Loucy (cell line): ENCODE measurements around the gene FOXF1.

Source experiments
- H2AFZ ChIP-seq: fragments of 200-600 bp; sonication (generic); 2 replicates; pipeline ENCODE4 v1.6.0; 2016; ENCODE audit warnings: antibody characterized with exemption, mild to moderate bottlenecking, low read length, moderate library complexity
- H3F3A ChIP-seq: fragments of 200-600 bp; 2 replicates; pipeline ENCODE4 v1.6.0; 2016; ENCODE audit warnings: antibody characterized with exemption, low read depth, mild to moderate bottlenecking
- H3K27me3 ChIP-seq: fragments of 200-600 bp; sonication (generic); 2 replicates; pipeline ENCODE4 v1.6.1; 2014; ENCODE audit warnings: low read length, mild to moderate bottlenecking; ENCODE audit not compliant: insufficient read depth, poor library complexity, severe bottlenecking
- H3K36me3 ChIP-seq: fragments of 200-600 bp; sonication (generic); 2 replicates; pipeline ENCODE4 v1.6.1; 2016; ENCODE audit warnings: low read length; ENCODE audit not compliant: insufficient read depth
- H3K4me1 ChIP-seq: fragments of 200-600 bp; sonication (generic); 2 replicates; pipeline ENCODE4 v1.5.1; 2014; ENCODE audit warnings: low read length, mild to moderate bottlenecking; ENCODE audit not compliant: insufficient read depth, poor library complexity, severe bottlenecking
- H3K4me2 ChIP-seq: fragments of 200-600 bp; sonication (generic); 2 replicates; pipeline ENCODE4 v1.6.0; 2014; ENCODE audit warnings: antibody characterized with exemption, low read length, low read depth, mild to moderate bottlenecking; ENCODE audit not compliant: poor library complexity, severe bottlenecking
- H3K4me3 ChIP-seq: fragments of 200-600 bp; sonication (generic); 2 replicates; pipeline ENCODE4 v1.5.1; 2014; ENCODE audit warnings: low read length, mild to moderate bottlenecking, mixed read lengths; ENCODE audit not compliant: poor library complexity, severe bottlenecking
- H3K79me2 ChIP-seq: fragments of 200-600 bp; sonication (generic); 2 replicates; pipeline ENCODE4 v1.6.1; 2014; ENCODE audit warnings: low read length; ENCODE audit not compliant: insufficient read depth
- H3K9ac ChIP-seq: fragments of 200-600 bp; sonication (generic); 2 replicates; pipeline ENCODE4 v1.6.0; 2014; ENCODE audit warnings: mild to moderate bottlenecking, low read depth, low read length, moderate library complexity; ENCODE audit not compliant: poor library complexity, severe bottlenecking
- H3K9me2 ChIP-seq: fragments of 200-600 bp; sonication (generic); replicated peaks from 2 replicates; pipeline ENCODE4 v1.6.1; 2016; ENCODE audit warnings: low read depth, low read length, mixed read lengths
- H3K9me3 ChIP-seq: fragments of 200-600 bp; sonication (generic); 2 replicates; pipeline ENCODE4 v1.6.1; 2014; ENCODE audit warnings: mild to moderate bottlenecking, antibody characterized with exemption, low read length, low read depth; ENCODE audit not compliant: insufficient read depth
- H4K20me1 ChIP-seq: fragments of 200-600 bp; sonication (generic); 2 replicates; pipeline ENCODE4 v1.6.0; 2014; ENCODE audit warnings: antibody characterized with exemption, low read length, mild to moderate bottlenecking; ENCODE audit not compliant: insufficient read depth, poor library complexity, severe bottlenecking
- EZH2phosphoT487 ChIP-seq: fragments of 200-600 bp; IDR thresholded peaks from 2 replicates; pipeline ENCODE4 v1.6.1; 2018; ENCODE audit warnings: antibody characterized with exemption, mild to moderate bottlenecking, moderate library complexity, borderline replicate concordance
- TF ChIP-seq, protein P1 (sequence below): fragments of 200-600 bp; sonication (generic); conservative IDR thresholded peaks from 2 replicates; pipeline ENCODE4 v1.5.1; 2014; ENCODE audit warnings: mild to moderate bottlenecking, antibody characterized with exemption, low read length

Gene FOXF1

DNA sequence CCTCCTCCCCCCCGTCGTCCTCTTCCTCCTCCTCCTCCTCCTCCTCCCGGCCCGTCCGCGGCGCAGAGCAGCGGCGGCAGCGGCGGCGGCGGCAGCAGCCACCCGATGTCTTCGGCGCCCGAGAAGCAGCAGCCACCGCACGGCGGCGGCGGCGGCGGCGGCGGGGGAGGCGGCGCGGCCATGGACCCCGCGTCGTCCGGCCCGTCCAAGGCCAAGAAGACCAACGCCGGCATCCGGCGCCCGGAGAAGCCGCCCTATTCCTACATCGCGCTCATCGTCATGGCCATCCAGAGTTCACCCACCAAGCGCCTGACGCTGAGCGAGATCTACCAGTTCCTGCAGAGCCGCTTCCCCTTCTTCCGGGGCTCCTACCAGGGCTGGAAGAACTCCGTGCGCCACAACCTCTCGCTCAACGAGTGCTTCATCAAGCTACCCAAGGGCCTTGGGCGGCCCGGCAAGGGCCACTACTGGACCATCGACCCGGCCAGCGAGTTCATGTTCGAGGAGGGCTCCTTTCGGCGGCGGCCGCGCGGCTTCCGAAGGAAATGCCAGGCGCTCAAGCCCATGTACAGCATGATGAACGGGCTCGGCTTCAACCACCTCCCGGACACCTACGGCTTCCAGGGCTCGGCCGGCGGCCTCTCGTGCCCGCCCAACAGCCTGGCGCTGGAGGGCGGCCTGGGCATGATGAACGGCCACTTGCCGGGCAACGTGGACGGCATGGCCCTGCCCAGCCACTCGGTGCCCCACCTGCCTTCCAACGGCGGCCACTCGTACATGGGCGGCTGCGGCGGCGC is at the start of gene FOXF1:
FOXF1 (plus strand) TSS at position 63 of the 797 bp plus-strand sequence; CDS start at position 106, 43 bp downstream.
- H3K4me3 ChIP-seq = no peak within 1 kb of the TSS
- H2AFZ ChIP-seq = no peak within 1 kb of the TSS
- no peaks in the 10 kb centered on the region for H3K79me2 ChIP-seq
- no peak for TF ChIP-seq EZH2phosphoT487
- TF ChIP-seq, protein P1, sequence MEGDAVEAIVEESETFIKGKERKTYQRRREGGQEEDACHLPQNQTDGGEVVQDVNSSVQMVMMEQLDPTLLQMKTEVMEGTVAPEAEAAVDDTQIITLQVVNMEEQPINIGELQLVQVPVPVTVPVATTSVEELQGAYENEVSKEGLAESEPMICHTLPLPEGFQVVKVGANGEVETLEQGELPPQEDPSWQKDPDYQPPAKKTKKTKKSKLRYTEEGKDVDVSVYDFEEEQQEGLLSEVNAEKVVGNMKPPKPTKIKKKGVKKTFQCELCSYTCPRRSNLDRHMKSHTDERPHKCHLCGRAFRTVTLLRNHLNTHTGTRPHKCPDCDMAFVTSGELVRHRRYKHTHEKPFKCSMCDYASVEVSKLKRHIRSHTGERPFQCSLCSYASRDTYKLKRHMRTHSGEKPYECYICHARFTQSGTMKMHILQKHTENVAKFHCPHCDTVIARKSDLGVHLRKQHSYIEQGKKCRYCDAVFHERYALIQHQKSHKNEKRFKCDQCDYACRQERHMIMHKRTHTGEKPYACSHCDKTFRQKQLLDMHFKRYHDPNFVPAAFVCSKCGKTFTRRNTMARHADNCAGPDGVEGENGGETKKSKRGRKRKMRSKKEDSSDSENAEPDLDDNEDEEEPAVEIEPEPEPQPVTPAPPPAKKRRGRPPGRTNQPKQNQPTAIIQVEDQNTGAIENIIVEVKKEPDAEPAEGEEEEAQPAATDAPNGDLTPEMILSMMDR = no peak
- no peaks in the 10 kb centered on the region for H4K20me1 ChIP-seq
- no peaks in the 10 kb centered on the region for H3K9me3 ChIP-seq
- no peaks in the 10 kb centered on the region for H3K4me1 ChIP-seq
- no peaks in the 10 kb centered on the region for H3K9me2 ChIP-seq
- no peak within 1 kb of the TSS for H3K9ac ChIP-seq
- H3K36me3 ChIP-seq = no peaks in the 10 kb centered on the region
- no peaks in the 10 kb centered on the region for H3K27me3 ChIP-seq
- no peaks in the 10 kb centered on the region for H3F3A ChIP-seq
- no peak within 1 kb of the TSS for H3K4me2 ChIP-seq

DNA sequence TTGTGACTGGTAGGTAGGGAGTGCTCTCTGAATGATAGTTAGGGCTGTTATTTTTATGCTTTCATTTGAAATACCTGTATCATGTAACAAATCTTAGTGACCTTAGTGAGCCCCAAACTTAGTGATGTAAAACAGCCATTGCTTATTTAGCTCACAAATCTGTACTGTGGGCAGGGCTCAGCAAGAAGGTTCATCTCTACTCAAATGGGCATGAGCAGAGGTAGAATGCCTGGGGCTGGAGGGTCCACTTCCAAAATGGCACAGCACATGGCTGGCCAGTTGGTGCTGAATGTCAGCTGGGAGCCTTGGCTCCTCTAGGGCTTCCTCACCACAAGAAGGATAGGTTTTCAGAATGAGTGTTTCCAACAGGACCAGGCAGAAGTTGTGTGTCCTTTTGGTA is 49.3 kb upstream of the FOXF1 start:
- H3K4me1 ChIP-seq = no peaks in the 10 kb centered on the region
- TF ChIP-seq EZH2phosphoT487 = no peak
- TF ChIP-seq, protein P1 = no peak
- H3K36me3 ChIP-seq = no peaks in the 10 kb centered on the region
- no peaks in the 10 kb centered on the region for H3F3A ChIP-seq
- no peaks in the 10 kb centered on the region; the same call in 1 of the 2 replicates for H3K9me3 ChIP-seq
- H2AFZ ChIP-seq = no peak overlapping the region
- H3K4me2 ChIP-seq = no peak overlapping the region
- H4K20me1 ChIP-seq = no peaks in the 10 kb centered on the region
- no peak overlapping the region for H3K4me3 ChIP-seq
- H3K79me2 ChIP-seq = no peaks in the 10 kb centered on the region
- H3K9me2 ChIP-seq = no peaks in the 10 kb centered on the region
- no peak overlapping the region for H3K9ac ChIP-seq
- H3K27me3 ChIP-seq = no peaks in the 10 kb centered on the region

DNA sequence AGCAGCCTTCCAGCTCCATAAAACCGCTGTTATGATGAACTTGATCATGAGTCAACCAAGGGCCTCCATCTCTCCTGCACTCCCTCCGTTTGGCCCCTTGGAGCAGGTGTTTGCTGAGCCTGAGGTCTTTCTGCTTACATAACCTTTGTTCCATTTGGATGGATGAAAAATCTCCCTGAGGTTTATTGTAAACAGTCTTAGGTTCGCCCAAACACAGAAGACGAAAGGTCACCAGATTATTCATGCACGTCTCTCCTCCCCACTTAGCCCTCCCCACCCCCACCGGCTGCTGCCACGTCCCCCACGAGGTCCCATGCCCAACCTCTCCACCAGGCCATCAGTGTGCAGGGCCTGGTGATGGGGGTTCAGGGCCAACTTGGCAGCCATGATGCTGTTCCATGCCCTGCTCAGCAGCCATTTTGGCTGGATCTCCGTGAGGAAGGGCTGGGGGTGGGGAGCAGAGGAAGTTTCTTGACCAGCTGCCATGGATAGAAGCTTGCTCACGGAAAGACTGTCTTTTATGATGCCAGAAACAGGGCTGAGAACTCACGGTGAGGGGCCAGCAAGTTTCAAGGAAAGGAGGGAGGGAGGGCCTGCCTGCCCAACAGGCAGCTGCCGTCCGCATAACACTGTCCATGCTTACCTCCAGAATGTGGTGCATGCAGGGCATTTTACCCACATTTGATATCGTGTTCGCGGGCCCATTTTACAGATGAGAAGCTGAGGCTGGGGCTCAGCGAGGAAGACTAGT is 47.8 kb upstream of the FOXF1 start:
- H3K36me3 ChIP-seq = no peaks in the 10 kb centered on the region
- no peaks in the 10 kb centered on the region for H3K9me2 ChIP-seq
- H4K20me1 ChIP-seq = no peaks in the 10 kb centered on the region
- no peaks in the 10 kb centered on the region; the same call in 1 of the 2 replicates for H3K9me3 ChIP-seq
- H3K4me1 ChIP-seq = no peaks in the 10 kb centered on the region
- no peaks in the 10 kb centered on the region for H3F3A ChIP-seq
- TF ChIP-seq, protein P1 = no peak
- no peak for TF ChIP-seq EZH2phosphoT487
- H3K4me3 ChIP-seq = no peak overlapping the region
- H3K27me3 ChIP-seq = no peaks in the 10 kb centered on the region
- H3K4me2 ChIP-seq = no peak overlapping the region
- no peak overlapping the region for H2AFZ ChIP-seq
- no peak overlapping the region for H3K9ac ChIP-seq
- H3K79me2 ChIP-seq = no peaks in the 10 kb centered on the region
